ENCODE results near the gene LRRTM2.
"Not testable (repeated sequence)": the region's sequence is repeated elsewhere in the genome, so short reads cannot be mapped to it uniquely, and the experiment has no call there.

The LRRTM2 gene, protein sequence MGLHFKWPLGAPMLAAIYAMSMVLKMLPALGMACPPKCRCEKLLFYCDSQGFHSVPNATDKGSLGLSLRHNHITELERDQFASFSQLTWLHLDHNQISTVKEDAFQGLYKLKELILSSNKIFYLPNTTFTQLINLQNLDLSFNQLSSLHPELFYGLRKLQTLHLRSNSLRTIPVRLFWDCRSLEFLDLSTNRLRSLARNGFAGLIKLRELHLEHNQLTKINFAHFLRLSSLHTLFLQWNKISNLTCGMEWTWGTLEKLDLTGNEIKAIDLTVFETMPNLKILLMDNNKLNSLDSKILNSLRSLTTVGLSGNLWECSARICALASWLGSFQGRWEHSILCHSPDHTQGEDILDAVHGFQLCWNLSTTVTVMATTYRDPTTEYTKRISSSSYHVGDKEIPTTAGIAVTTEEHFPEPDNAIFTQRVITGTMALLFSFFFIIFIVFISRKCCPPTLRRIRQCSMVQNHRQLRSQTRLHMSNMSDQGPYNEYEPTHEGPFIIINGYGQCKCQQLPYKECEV

DNA sequence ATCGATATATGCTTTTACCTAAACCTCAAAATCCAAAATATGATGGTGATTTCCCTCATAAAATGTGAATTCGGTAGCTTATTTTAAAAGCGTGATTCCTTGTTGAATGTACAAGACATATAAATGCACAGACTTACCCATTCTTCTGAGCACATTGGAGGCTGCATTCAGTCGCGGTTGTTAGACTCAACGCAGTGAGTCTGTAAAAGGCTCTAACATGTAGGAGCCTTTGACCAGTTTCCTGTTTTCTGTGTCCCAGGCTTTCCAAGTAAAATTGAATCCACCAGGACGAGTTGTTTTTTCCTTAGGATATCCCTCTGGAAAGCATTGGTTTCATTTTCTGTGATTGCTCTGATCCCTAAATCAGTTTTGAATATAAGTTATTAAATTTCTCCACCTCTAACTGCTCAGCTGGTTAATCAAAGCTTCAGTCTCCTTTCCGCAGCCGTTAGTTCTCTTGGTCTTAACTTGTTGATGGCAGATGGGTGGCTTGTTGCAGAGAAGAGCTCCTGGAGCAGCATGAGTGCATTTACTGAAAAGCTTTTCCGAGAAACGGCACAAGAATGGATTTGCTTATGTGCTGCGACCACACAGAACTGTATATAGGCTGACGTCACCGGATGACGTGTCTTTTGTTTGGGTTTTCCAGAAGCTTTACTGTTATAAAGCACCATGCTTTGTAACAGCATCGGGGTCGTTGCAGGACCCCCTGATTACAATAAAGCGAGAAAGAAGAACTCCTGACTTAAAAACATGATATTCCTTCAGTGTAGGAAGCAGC lies at the start of gene LRRTM2:
LRRTM2 (minus strand) TSS at position 565 of the 781 bp plus-strand sequence; CDS start at position 141, 424 bp downstream.
- no peak for DNase-seq (ENCODE audit: low spot score)

DNA sequence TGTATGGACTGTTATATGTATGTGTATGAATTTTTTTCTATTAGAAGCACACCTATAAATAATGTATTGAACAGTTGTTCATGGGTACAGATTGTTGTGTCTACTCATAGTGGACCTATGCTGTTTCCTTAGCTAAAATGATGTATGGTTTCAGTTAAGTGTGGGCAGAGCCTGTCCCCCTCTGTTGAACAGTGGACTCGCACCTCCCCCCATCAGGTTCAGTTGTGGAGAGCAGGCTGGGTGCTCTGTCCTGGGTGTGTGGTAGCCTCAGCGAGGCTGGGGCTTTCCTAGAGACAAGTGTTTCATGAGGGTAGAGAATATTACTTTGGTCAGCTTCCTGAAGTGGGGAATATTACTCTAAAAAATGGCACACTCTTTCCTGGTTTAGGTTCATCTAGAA lies 47.4 kb upstream of the LRRTM2 start:
- no peak for DNase-seq (ENCODE audit: low spot score)

DNA sequence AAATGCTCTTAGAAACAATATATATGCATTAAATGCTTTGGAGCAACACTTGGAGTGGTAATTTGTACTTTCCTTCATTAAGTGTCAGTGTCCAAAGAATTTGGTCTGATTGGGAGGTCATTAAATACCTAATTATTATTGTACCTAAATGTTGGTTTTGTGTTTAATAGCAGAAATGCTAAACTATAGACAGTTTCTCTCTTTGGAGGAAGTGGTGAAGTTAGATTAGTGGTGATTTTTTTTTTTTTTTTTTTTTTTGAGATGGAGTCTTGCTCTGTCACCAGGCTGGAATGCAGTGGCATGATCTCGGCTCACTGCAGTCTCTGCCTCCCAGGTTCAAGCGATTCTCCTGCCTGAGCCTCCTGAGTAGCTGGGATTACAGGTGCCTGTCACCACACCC lies 46.2 kb upstream of the LRRTM2 start:
- not testable (repeated sequence) for DNase-seq (ENCODE audit: low spot score)

DNA sequence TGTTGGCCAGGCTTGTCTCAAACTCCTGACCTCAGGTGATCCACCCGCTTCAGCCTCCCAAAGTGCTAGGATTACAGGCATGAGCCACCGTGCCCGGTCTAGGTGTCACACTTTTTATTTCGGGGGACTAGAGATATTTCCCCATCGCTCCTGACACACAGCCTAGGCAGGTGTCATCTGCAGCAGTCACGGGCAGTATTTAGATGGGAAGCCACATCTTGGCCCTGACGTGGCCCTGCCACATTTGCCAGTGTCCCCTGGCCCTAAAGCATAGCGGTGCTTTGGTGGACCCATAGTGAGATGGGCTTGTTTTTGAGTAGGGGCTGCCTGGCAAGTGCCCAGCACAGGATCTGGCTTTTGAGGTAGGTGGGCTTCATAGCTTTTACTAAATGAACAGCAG lies 45.0 kb upstream of the LRRTM2 start:
- no peak for DNase-seq (ENCODE audit: low spot score)

DNA sequence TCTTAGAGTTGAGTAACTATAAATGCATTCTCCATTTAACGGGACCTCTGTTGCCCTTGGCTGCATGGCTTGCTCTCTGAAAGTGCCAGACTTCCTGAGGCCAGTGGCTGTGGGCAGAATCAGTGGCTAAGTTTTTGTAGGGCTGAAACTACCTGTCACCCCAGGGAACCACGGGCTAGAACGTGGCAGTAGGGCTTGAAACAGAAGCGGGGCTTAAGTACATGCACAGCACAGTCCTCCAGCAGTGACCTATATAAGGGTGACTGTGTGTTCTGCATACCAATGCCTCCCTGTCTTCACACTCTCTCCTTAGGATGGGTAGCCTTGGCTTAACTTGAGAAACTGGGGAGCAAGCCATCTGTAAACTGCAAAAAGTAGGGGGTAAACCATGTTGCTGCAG lies 43.6 kb upstream of the LRRTM2 start:
- no peak for DNase-seq (ENCODE audit: low spot score)

DNA sequence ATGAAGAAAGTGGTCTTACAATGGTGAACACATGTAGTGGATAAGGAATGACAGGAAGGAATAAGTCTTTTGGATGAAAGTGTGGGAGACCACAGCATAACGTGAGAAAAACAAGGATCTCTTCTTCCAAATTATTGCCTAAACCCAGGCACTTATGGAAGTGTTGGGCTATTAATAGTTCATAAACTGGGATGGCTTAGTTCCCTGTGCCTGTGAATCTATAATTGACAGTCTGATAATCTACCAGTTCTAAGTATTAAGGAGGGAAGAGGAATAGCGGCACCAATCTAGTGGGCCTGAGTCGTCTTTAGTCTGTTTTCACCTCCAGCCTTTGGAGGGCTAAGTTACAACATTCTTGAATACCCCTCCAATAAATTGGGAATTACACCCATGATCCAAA lies 39.2 kb upstream of the LRRTM2 start:
- DNase-seq (ENCODE audit: low spot score) = no peak

DNA sequence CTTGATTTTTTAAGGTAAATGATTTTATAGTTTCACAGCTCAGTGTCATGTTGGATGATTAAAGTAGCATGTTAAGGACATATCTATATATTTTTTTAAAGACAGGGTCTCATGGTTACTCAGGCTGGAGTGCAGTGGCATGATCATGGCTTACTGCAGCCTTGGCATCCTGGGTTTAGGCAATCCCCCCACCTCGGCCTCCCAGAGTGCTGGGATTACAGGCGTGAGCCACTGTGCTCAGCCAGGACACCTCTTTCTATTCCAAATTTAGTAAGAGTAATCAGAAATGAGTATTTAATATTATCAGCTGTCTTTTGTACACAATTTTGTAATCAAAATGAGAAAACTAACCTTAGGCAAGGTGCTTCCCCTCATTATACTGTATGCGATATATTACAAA lies 38.6 kb upstream of the LRRTM2 start:
- no peak for DNase-seq (ENCODE audit: low spot score)

DNA sequence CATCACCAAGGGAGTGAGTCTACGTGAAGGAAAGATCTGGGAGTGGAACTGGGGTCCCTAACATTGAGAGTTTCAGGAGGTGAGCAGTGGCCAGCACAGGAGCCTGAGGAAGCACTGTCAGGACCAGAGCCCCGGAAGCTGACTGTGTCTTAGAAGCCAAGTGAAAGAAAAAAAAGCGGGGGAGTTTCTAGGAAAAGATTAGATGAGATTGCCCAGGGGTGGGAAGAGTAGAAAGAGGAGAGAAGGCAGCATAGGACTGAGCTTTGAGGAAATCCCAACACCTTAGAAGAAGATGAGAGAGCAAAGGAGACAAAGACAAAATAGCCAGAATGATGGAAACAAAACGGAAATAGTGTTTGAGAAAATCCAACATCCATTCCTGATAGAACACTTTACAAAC lies 37.0 kb upstream of the LRRTM2 start:
- DNase-seq (ENCODE audit: low spot score) = no peak

DNA sequence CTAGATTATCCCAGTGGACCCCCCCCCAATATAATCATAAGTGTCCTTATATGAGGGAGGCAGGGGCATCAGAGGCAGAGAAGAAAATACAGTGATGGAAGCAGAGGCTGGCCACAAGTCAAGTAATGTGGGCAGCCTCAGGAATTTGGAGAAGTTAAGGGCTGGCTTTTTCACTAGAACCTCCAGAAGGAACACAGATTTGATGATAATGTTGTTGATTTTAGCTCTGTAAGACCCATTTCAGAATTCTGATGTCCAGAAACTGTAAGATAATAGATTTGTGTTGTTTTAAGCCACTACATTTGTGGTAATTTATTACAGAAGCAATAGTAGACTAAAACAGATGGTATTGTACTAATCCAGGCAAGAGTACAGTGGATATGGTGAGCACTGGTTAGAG lies 36.3 kb upstream of the LRRTM2 start:
- no peak for DNase-seq (ENCODE audit: low spot score)

DNA sequence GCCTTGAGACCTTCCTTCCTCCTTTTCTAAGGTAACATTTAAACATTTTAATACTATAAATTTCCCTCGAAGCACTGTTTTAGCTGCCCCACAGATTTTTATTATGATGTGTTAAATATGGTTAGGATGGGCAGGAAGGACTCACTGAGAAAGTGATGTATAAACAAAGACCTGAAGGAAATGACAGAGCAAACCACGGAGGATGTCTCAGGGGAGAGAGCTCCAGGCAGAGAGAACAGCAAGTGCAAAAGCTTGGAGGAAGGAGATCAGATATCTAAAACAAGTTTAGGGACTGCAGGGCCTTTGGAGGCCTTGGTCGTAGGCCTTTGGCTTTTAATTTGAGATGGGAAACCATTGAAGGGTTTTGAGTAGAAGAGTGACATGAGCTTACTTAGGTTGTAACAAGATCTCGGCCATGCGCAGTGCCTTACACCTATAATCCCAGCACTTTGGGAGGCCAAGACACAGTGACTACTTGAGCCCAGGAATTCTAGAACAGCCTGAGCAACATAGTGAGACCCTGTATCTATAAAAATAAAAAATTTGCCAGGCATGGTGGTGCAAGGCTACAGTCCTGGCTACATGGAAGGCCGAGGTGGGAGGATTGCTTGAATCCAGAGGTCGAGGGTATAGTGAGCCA lies 35.5 kb upstream of the LRRTM2 start:
- no peak for DNase-seq (ENCODE audit: low spot score)

DNA sequence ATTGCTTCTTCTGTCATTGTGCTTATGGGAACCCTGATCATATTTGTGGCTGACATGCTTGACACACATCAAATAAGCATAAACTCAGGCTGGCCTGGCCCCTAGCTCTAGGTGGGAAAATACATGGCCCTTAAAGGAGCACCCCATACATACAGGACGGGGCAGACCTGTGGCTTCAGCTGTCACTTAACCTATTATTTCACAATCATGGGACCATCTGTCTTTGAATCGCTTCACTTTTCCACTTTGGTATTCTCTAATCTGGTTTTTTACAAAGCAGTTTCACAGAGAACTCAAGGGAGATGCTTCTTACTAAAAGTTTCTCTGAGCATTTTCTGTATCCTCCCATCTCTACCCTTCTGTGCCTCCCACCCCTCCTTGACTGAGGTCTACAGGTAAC lies 34.6 kb upstream of the LRRTM2 start:
- no peak for DNase-seq (ENCODE audit: low spot score)

DNA sequence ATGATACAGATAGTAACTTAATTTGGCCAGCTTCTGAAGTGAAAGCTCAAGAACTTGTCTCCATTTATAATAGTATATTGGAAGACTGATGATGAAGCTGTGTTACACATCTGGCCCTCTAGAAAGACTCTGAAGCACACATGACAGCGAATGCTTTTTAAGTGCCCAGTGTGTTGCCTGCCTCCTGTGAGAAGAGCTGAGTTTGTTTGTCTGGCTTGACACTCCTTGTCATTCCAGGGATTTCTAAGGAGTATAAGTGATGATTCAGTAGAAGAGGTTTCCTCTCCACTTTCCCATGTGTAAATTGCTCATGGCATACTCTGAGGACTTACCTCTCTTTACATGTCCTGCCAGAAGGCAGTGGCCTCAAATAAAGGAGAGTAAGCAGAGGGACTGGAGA lies 30.4 kb upstream of the LRRTM2 start:
- DNase-seq (ENCODE audit: low spot score) = no peak

DNA sequence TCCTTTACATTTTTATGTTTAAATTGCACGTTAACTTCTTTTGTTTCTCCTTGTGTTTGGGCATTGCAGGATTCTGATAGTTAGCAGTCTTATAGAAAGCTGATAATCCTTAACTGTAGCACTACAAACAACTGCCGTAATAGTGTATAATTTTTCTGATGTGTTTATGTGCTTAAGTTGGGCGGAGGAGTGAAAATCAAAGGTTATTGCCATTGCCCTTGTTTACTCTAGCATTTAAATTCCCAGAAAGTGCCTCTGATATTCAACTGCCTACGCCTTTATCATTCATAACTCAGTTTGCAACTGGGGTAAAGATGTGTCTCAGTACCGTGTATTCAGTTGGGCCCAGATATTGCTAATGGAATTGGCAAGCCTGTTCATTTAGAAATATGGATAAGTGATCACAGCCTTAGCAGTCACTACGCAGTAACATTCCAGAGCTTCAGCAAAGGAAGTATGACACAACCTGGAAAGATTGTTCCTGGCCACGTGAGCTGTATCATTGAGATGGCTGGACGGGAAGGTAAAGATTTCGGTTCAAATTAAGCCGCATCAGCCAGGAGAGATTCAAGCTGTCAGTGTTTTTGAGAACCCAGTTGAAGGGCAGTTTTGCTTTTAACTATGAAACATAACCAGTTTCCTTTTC lies 28.1 kb upstream of the LRRTM2 start:
- DNase-seq (ENCODE audit: low spot score) = no peak

DNA sequence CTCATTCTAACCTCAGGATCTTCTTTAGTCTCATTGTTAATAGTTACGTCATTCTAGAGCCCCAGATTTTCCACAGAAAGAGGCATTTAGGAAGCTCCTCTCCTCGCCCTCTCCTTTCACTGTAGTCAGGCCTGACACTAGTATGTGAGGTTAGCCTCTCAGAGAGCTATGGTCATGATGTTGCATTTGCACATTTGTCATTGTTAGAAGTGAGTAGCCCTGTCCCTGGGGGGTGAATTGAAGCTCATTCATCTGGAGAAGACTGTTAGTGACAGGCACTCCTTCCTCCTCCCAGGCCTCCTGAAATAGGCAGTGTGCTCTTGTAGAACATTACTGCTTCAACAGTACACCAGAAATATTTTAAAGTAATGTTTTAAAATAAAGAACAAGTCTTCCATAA lies 26.6 kb upstream of the LRRTM2 start:
- DNase-seq (ENCODE audit: low spot score) = no peak

DNA sequence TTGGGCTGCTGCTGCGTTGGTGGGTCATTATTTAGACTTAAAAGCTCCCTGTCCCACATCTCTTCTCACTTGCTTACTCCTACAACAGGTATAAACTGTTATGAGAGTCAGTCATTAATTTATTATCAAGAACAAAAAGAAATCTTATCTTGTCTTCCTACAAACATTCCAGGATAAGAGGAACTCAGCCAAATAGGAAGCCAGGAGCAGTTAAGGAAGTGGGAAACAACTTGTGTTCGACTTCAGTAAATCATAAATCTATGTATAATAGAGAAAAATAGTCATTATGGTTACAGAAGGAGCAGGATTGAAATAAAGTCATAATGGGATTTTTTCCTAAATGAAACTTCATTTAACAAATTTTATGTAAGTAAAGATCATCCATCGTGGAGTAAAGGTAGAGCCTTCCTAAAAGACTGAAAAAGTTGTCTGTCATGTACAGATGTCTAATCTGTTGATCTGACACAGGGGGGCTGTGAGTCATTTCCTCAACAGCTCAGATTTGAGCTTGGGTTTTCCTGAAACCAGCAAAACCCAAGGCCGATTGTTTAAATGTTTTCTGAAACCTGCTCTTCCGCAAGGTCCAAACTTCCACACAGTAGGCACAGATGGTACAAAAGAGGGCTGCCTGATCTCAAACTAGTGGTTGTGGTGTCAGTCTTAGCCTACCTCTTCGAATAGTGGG lies 25.3 kb upstream of the LRRTM2 start:
- DNase-seq (ENCODE audit: low spot score) = no peak

DNA sequence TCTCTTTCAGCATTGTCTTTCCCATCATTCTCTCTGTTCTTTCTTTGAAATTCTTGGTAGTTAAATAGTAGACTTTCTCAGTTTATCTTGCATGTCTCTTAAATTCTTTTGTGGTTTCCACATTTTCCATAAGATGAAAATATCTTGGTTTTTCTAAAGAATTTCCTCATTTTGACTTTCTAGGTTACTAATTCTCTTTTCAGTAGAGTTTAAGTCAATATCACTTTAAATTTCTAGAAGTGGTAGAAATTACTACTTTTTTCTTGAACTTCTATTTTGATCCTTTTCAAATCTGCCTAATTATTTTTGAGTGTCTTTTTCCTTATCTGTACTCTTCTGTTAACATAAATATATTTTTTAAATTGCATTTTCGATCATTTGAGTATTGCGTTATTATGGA lies 23.6 kb upstream of the LRRTM2 start:
- DNase-seq (ENCODE audit: low spot score) = no peak

DNA sequence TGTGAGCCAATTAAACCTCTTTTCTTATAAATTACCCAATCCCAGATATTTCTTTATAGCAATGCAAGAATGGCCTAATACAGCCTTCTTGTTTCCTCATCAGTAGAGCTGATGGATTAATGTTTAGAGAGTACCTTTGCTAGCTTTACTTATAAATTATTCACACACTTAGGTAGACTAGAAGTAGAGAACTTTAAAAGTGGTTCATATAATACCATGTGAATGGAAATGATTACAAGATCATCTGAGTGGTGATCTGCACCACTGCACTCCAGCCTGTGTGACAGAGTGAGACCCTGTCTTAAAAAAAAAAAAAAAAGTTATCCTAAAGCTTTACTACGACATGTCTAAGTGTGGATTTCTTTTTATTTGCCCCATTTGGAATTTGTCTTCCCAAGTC lies 23.2 kb upstream of the LRRTM2 start:
- DNase-seq (ENCODE audit: low spot score) = no peak

DNA sequence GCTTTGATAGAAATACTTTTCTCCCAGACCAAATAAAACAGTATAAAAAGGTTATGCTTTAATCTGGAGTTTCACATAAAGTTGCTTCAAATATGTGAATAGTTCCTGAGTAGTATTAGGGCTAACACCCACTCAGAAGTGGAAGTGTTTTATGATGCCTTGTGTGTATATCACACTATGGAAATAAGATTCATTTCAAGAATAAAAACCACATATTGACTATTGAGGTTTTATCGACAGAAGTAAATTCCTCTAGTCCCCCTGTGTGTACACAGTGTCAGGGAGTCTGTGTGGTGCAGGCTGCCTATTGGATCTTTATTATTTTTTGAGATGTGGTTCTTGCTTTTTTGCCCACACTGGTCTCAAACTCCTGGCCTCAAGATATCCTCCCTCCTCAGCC lies 20.8 kb upstream of the LRRTM2 start:
- no peak for DNase-seq (ENCODE audit: low spot score)

DNA sequence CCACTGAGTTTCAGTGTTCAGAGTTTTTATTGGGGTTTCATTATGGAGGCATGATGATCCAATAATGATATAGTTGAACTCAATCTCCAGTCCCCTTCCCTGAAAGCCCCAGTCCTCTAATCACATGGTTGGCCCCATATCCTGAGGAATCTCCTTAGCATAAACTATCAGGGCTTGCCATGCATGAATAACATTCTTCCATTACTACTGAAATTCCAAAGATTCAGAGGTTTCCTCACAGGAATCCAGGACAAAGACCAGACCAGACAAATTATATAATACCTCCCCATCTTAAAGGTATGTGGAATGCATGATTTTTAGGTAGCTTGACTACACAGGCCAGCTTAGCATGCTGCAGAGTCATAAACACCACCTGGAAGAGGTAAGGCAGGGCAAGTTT lies 15.5 kb upstream of the LRRTM2 start:
- DNase-seq (ENCODE audit: low spot score) = no peak

DNA sequence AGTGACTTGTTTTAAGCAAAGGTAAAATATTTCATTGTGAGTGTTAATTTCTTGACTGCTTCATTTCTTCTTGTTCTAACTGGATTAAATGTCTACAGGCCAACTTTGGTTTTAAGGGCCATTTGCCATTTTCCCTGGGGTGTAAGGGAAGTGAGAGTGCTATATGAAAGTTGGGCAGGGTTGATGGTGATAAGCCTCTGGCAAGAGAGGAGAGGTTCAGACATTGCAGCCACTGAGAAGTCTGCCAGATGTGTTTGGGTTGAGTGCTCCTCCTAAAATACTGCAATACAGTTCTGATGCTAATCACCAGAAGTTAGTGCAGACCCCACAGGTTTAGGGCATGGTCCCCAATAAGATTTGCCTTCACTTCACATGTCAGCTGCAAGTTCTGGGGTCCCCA lies 14.9 kb upstream of the LRRTM2 start:
- DNase-seq (ENCODE audit: low spot score) = no peak

DNA sequence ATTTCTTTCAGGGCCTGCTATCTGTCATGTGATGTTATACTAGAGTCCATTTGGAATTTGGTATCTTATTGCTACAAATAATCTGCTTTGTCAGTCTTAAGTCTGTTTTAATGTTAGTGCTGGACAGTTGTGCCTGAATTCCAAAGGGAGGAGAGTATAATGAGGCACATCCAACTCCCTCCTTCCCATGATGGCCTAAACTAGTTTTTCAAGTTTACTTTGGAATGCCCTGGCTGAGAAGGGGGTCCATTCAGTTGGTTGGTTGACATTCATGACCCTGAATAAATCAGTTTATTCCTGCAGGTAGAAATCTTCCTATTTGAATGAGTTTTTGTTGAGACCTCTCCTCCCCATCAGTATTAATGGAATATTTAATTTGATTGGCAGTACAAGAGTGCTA lies 9.4 kb upstream of the LRRTM2 start:
- DNase-seq (ENCODE audit: low spot score) = no peak

DNA sequence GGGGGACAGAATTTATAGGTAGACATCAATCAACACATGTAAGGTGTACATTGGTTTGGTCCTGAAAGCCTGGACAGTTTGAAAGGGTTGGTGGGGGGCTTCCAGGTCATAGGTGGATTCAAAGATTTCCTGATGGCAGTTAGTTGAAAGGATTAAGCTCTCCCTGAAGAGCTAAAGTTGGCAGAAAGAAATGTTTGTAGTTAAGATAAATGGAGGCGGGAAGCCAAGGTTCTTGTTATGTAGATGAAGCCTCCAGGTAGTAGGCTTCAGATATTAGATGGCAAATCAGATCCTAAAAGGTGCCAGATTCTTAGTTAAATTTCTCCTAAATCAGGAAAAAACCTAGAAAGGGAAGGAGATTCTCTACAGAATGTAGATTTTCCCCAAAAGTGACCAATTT lies 9.0 kb upstream of the LRRTM2 start:
- no peak for DNase-seq (ENCODE audit: low spot score)
